H9 (cell line): Measurements from ENCODE around the gene UVRAG. TPM values are rescaled to one million over a fixed set of nuclear protein-coding genes. Genes with fewer than 3 reads are reported as not detected.

Source experiments
- DNase-seq: peaks from one replicate; pipeline ENCODE4 v3.0.0-alpha.2; 2017
- H2AFZ ChIP-seq: one replicate; pipeline ENCODE4 v1.6.1; 2013; ENCODE audit warnings: mild to moderate bottlenecking, low read length, control low read depth, moderate library complexity
- H2AK5ac ChIP-seq: 2 replicates; pipeline ENCODE4 v1.6.1; 2013; ENCODE audit warnings: low read length, control low read depth, mixed read lengths; ENCODE audit not compliant: insufficient read length
- H2BK120ac ChIP-seq: one replicate; pipeline ENCODE4 v1.6.1; 2013; ENCODE audit warnings: low read depth, mild to moderate bottlenecking, low read length, control low read depth, inconsistent platforms; ENCODE audit not compliant: poor library complexity, severe bottlenecking
- H2BK12ac ChIP-seq: 2 replicates; pipeline ENCODE4 v1.6.1; 2013; ENCODE audit warnings: low read length, control low read depth, mixed read lengths, low read depth; ENCODE audit not compliant: insufficient read length
- H2BK15ac ChIP-seq: 2 replicates; pipeline ENCODE4 v1.6.1; 2013; ENCODE audit warnings: low read depth, low read length, control low read depth
- H2BK20ac ChIP-seq: one replicate; pipeline ENCODE4 v1.6.1; 2013; ENCODE audit warnings: low read depth, mild to moderate bottlenecking, low read length, control low read depth, inconsistent platforms; ENCODE audit not compliant: poor library complexity, severe bottlenecking
- H2BK5ac ChIP-seq: 2 replicates; pipeline ENCODE4 v1.6.1; 2013; ENCODE audit warnings: low read length, control low read depth, mixed read lengths; ENCODE audit not compliant: insufficient read length
- H3K14ac ChIP-seq: 2 replicates; pipeline ENCODE4 v1.6.1; 2013; ENCODE audit warnings: low read length, control low read depth; ENCODE audit not compliant: insufficient read depth
- H3K18ac ChIP-seq: 2 replicates; pipeline ENCODE4 v1.6.1; 2013; ENCODE audit warnings: low read depth, mild to moderate bottlenecking, mixed read lengths, low read length, control low read depth; ENCODE audit not compliant: insufficient read length
- H3K23ac ChIP-seq: 2 replicates; pipeline ENCODE4 v1.6.1; 2013; ENCODE audit warnings: low read length, control low read depth, mixed read lengths, low read depth; ENCODE audit not compliant: insufficient read length
- H3K23me2 ChIP-seq: 2 replicates; pipeline ENCODE4 v1.6.1; 2013; ENCODE audit warnings: low read depth, mild to moderate bottlenecking, mixed read lengths, low read length, control low read depth; ENCODE audit not compliant: insufficient read length, poor library complexity, severe bottlenecking
- H3K27ac ChIP-seq: 2 replicates; pipeline ENCODE4 v1.5.1; 2013; ENCODE audit warnings: low read length, control low read depth, mixed read lengths, low read depth; ENCODE audit not compliant: insufficient read length
- H3K27me3 ChIP-seq: 2 replicates; pipeline ENCODE4 v1.6.1; 2013; ENCODE audit warnings: low read length, control low read depth, inconsistent platforms; ENCODE audit not compliant: insufficient read depth
- H3K4ac ChIP-seq: 2 replicates; pipeline ENCODE4 v1.6.1; 2013; ENCODE audit warnings: low read depth, mild to moderate bottlenecking, control low read depth, inconsistent platforms, low read length, moderate library complexity
- H3K4me1 ChIP-seq: 2 replicates; pipeline ENCODE4 v1.6.1; 2013; ENCODE audit warnings: low read length, control low read depth, inconsistent platforms; ENCODE audit not compliant: insufficient read depth
- H3K4me2 ChIP-seq: 2 replicates; pipeline ENCODE4 v1.6.1; 2013; ENCODE audit warnings: low read length, control low read depth, mixed read lengths; ENCODE audit not compliant: insufficient read length, insufficient read depth
- H3K56ac ChIP-seq: 2 replicates; pipeline ENCODE4 v1.6.1; 2013; ENCODE audit warnings: low read depth, mild to moderate bottlenecking, mixed read lengths, low read length, control low read depth; ENCODE audit not compliant: insufficient read length
- H3K79me1 ChIP-seq: 2 replicates; pipeline ENCODE4 v1.6.1; 2013; ENCODE audit warnings: low read depth, mild to moderate bottlenecking, moderate library complexity, low read length, control low read depth, inconsistent platforms; ENCODE audit not compliant: insufficient read depth, poor library complexity, severe bottlenecking
- H3K79me2 ChIP-seq: 2 replicates; pipeline ENCODE4 v1.6.1; 2013; ENCODE audit warnings: low read length, control low read depth, inconsistent platforms; ENCODE audit not compliant: insufficient read depth
- H3K9ac ChIP-seq: 2 replicates; pipeline ENCODE4 v1.6.1; 2013; ENCODE audit warnings: low read length, control low read depth, mixed read lengths; ENCODE audit not compliant: insufficient read length; ENCODE audit errors: extremely low read depth
- H3K9me3 ChIP-seq: one replicate; pipeline ENCODE4 v1.6.1; 2013; ENCODE audit warnings: low read depth, low read length, inconsistent platforms; ENCODE audit not compliant: control insufficient read depth
- H3T11ph ChIP-seq: one replicate; pipeline ENCODE4 v1.6.1; 2013; ENCODE audit warnings: mild to moderate bottlenecking, low read length, control low read depth, inconsistent platforms
- H4K20me1 ChIP-seq: one replicate; pipeline ENCODE4 v1.6.1; 2013; ENCODE audit not compliant: control insufficient read depth, insufficient read length, insufficient read depth
- H4K5ac ChIP-seq: 2 replicates; pipeline ENCODE4 v1.6.1; 2013; ENCODE audit warnings: low read depth, mild to moderate bottlenecking, mixed read lengths, low read length, control low read depth; ENCODE audit not compliant: insufficient read length
- H4K8ac ChIP-seq: replicated peaks from 2 replicates; pipeline ENCODE4 v1.6.1; 2013; ENCODE audit warnings: low read length, control low read depth, mixed read lengths, low read depth; ENCODE audit not compliant: insufficient read length
- H4K91ac ChIP-seq: 2 replicates; pipeline ENCODE4 v1.6.1; 2013; ENCODE audit warnings: low read depth, mild to moderate bottlenecking, moderate library complexity, mixed read lengths, low read length, control low read depth; ENCODE audit not compliant: insufficient read length
- H3K27ac Mint-ChIP-seq, 3 experiments: 2 replicates in 2 of 3; 3 replicates in 1 of 3; pipeline ENCODE4 v1.8.0; 2020 to 2021; ENCODE audit warnings: mixed read lengths in 3 of 3, mild to moderate bottlenecking in 1 of 3, moderate library complexity in 1 of 3
- H3K27me3 Mint-ChIP-seq: 2 replicates; pipeline ENCODE4 v1.8.0; 2021; ENCODE audit warnings: low read depth, mild to moderate bottlenecking, moderate library complexity, mixed read lengths
- H3K36me3 Mint-ChIP-seq, 3 experiments: 2 replicates in 2 of 3; 3 replicates in 1 of 3; pipeline ENCODE4 v1.8.0; 2020 to 2021; ENCODE audit warnings: low read depth in 3 of 3, mixed read lengths in 3 of 3; ENCODE audit not compliant: insufficient read depth in 1 of 3
- H3K4me1 Mint-ChIP-seq, 2 experiments: 2 replicates each; pipeline ENCODE4 v1.8.0; 2020; ENCODE audit warnings: mixed read lengths in 2 of 2
- H3K4me3 Mint-ChIP-seq, 2 experiments: 2 replicates in 1 of 2; 3 replicates in 1 of 2; pipeline ENCODE4 v1.8.0; 2020 to 2021; ENCODE audit warnings: mild to moderate bottlenecking in 2 of 2, mixed read lengths in 2 of 2, moderate library complexity in 1 of 2
- H3K9me3 Mint-ChIP-seq, 2 experiments: 2 replicates in 1 of 2; 3 replicates in 1 of 2; pipeline ENCODE4 v1.8.0; 2020; ENCODE audit warnings: mild to moderate bottlenecking in 2 of 2, mixed read lengths in 2 of 2, moderate library complexity in 1 of 2
- WGBS: extraction: QIAGEN DNeasy Blood & Tissue Kit; methylation state at CpG from one replicate; pipeline ENCODE4 v1.1.7; 2013; ENCODE audit warnings: missing lambda C conversion rate, low lambda C conversion rate, mixed read lengths; ENCODE audit not compliant: insufficient read length; ENCODE audit errors: extremely low coverage; 5-methylcytosine and 5-hydroxymethylcytosine counted together
- total RNA-seq: library from RNA; stranded (reverse); gene quantifications from 2 replicates; pipeline ENCODE4 v1.2.1, GENCODE V29; 2021
- TF ChIP-seq, protein P1 (sequence below): fragments of 200-600 bp; sonication (generic); conservative IDR thresholded peaks from 3 replicates; pipeline ENCODE4 v1.8.0; 2021; ENCODE audit warnings: antibody characterized with exemption, mild to moderate bottlenecking

UVRAG gene
- total RNA-seq, 1 experiment from 2014 or later, result 18.5 TPM

DNA sequence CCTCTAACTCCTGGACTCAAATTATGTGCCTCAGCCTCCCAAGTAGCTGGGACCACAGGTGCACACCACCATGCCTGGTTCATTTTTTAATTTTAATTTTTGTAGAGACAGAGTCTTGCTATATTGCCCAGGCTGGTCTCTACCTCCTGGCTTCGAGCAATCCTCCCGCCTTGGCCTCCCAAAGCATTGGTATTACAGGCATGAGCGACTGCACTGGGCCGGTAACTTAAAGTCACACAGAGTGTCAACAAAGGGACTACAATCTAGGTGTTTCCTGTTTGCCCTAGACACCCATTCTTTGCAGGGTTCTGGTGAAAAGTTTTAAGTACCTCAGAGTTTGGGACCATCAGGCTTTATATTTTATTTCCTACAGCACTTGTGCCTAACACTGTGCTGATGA, 8.4 kb downstream of the UVRAG start:
- Histone ChIP-seq H3K4me2 (no peak overlapping the region), H3K79me2 (peaks cover 2% of the 10 kb centered on the region; the same call in 1 of the 2 replicates)
- no CpG with 5 or more reads among the region's 4 CpGs for WGBS

More for the DNA sequence above, 8.4 kb downstream of the UVRAG start:
- no peaks in the 10 kb centered on the region for H3K23me2 ChIP-seq
- no peak overlapping the region for H4K91ac ChIP-seq
- H3K4ac ChIP-seq, result no peak overlapping the region
- Mint-ChIP-seq H3K27ac (no peak overlapping the region), H3K27me3 (no peaks in the 10 kb centered on the region), H3K9me3 (no peaks in the 10 kb centered on the region), H3K4me1 (peaks cover 5 to 7% of the 10 kb centered on the region in 2 experiments; a peak in 3 of 4 replicates), H3K4me3 (no peak overlapping the region), H3K36me3 (peaks cover 0 to 1% (median 0%) of the 10 kb centered on the region in 3 experiments; a peak in 2 of 7 replicates)
- H3K9ac ChIP-seq, result no peak overlapping the region
- no peaks in the 10 kb centered on the region for H3K9me3 ChIP-seq
- H2BK15ac ChIP-seq, result no peak overlapping the region
- no peak overlapping the region for H2BK12ac ChIP-seq
- no peaks in the 10 kb centered on the region for H4K20me1 ChIP-seq
- no peak overlapping the region for H3K27ac ChIP-seq
- H3K56ac ChIP-seq, result no peak overlapping the region
- H3K14ac ChIP-seq, result no peak overlapping the region
- TF ChIP-seq, protein P1, sequence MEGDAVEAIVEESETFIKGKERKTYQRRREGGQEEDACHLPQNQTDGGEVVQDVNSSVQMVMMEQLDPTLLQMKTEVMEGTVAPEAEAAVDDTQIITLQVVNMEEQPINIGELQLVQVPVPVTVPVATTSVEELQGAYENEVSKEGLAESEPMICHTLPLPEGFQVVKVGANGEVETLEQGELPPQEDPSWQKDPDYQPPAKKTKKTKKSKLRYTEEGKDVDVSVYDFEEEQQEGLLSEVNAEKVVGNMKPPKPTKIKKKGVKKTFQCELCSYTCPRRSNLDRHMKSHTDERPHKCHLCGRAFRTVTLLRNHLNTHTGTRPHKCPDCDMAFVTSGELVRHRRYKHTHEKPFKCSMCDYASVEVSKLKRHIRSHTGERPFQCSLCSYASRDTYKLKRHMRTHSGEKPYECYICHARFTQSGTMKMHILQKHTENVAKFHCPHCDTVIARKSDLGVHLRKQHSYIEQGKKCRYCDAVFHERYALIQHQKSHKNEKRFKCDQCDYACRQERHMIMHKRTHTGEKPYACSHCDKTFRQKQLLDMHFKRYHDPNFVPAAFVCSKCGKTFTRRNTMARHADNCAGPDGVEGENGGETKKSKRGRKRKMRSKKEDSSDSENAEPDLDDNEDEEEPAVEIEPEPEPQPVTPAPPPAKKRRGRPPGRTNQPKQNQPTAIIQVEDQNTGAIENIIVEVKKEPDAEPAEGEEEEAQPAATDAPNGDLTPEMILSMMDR, result no peak
- no peak overlapping the region for H3K23ac ChIP-seq
- H3K4me1 ChIP-seq, result no peaks in the 10 kb centered on the region
- H2BK5ac ChIP-seq, result no peak overlapping the region
- H3T11ph ChIP-seq, result no peak overlapping the region
- no peak overlapping the region for H2BK20ac ChIP-seq
- no peak overlapping the region for H2AK5ac ChIP-seq
- no peaks in the 10 kb centered on the region for H3K27me3 ChIP-seq
- H4K5ac ChIP-seq, result no peak overlapping the region
- H3K79me1 ChIP-seq, result no peaks in the 10 kb centered on the region
- no peak overlapping the region for H3K18ac ChIP-seq
- no peak for DNase-seq
- H2AFZ ChIP-seq, result no peak overlapping the region
- H4K8ac ChIP-seq, result no peak overlapping the region
- H2BK120ac ChIP-seq, result no peak overlapping the region
